Measurements from ENCODE around the gene HDAC7. TPM values are rescaled to one million over a fixed set of nuclear protein-coding genes. Genes with fewer than 3 reads are reported as not detected.
A peak's percentile ranks its signal among the peaks of the same experiment; 100 is the strongest.

The HDAC7 gene
- total RNA-seq, 1 experiment from 2014 or later: 71.2 TPM

DNA sequence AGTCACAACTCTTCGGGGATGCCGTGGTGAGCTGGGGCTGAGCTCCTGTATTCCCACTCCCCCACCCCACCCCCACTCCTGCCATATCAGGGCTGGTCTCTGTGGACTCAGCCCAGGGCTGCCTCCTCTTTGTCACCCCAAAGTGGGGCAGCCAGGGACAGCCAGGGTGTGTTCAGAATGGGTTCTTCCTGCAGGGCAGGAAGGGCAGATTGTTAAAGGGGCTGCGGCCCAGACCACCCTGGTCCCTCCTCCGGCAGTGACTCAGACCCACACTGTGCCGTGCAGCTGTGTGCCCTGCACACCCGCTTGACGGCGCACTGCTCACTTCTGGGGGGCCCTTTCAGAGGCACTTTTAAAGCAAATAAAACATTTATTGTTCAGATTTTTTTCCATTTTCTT, 37.3 kb downstream of the HDAC7 start:
- H3K4me1 ChIP-seq: no peaks in the 10 kb centered on the region; the same call in 1 of the 2 replicates
- BruUV-seq (replicated peaks): no TSS peak
- no peak overlapping the region for H3K4me3 ChIP-seq (ENCODE audit: low read depth, low read length)
- H3K4me1 Mint-ChIP-seq (ENCODE audit: low read depth, unreplicated experiment): no peaks in the 10 kb centered on the region
- TF ChIP-seq, protein P1, sequence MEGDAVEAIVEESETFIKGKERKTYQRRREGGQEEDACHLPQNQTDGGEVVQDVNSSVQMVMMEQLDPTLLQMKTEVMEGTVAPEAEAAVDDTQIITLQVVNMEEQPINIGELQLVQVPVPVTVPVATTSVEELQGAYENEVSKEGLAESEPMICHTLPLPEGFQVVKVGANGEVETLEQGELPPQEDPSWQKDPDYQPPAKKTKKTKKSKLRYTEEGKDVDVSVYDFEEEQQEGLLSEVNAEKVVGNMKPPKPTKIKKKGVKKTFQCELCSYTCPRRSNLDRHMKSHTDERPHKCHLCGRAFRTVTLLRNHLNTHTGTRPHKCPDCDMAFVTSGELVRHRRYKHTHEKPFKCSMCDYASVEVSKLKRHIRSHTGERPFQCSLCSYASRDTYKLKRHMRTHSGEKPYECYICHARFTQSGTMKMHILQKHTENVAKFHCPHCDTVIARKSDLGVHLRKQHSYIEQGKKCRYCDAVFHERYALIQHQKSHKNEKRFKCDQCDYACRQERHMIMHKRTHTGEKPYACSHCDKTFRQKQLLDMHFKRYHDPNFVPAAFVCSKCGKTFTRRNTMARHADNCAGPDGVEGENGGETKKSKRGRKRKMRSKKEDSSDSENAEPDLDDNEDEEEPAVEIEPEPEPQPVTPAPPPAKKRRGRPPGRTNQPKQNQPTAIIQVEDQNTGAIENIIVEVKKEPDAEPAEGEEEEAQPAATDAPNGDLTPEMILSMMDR (IDR thresholded peaks at IDR 0.05; ENCODE audit: insufficient read depth in 1 of 2, low read depth in 1 of 2, low read length in 1 of 2, severe bottlenecking in 1 of 2, unreplicated experiment in 1 of 2): no peak
- ChIA-PET CTCF (interaction anchor here (0.6 to 12.0 kb wide), 7 partner anchors 9 to 56 kb away, joined by 3 to 171 read pairs (median 3); no protein-coding TSS in a partner anchor), POLR2A (no interaction called here)
- intact Hi-C loops (cut with micrococcal nuclease; ENCODE audit: unreplicated experiment): no loop called here
- H3K9me3 ChIP-seq: no peaks in the 10 kb centered on the region
- no peak for DNase-seq
- peaks cover 72% of the 10 kb centered on the region for H3K36me3 Mint-ChIP-seq (ENCODE audit: insufficient read depth, unreplicated experiment)
- H3K36me3 ChIP-seq (ENCODE audit: control insufficient read depth, insufficient read depth, low read length): peaks cover 2% of the 10 kb centered on the region; the same call in 1 of the 2 replicates
- no peaks in the 10 kb centered on the region for H3K27me3 ChIP-seq (replicated peaks; ENCODE audit: control insufficient read depth, insufficient read depth, low read length)
- H3K27ac Mint-ChIP-seq (ENCODE audit: unreplicated experiment): no peak overlapping the region
- H3K27me3 Mint-ChIP-seq (ENCODE audit: insufficient read depth, unreplicated experiment): no peaks in the 10 kb centered on the region
- no peaks in the 10 kb centered on the region for H3K9me3 Mint-ChIP-seq (ENCODE audit: unreplicated experiment)
- H3K4me3 Mint-ChIP-seq (ENCODE audit: unreplicated experiment): no peak overlapping the region

DNA sequence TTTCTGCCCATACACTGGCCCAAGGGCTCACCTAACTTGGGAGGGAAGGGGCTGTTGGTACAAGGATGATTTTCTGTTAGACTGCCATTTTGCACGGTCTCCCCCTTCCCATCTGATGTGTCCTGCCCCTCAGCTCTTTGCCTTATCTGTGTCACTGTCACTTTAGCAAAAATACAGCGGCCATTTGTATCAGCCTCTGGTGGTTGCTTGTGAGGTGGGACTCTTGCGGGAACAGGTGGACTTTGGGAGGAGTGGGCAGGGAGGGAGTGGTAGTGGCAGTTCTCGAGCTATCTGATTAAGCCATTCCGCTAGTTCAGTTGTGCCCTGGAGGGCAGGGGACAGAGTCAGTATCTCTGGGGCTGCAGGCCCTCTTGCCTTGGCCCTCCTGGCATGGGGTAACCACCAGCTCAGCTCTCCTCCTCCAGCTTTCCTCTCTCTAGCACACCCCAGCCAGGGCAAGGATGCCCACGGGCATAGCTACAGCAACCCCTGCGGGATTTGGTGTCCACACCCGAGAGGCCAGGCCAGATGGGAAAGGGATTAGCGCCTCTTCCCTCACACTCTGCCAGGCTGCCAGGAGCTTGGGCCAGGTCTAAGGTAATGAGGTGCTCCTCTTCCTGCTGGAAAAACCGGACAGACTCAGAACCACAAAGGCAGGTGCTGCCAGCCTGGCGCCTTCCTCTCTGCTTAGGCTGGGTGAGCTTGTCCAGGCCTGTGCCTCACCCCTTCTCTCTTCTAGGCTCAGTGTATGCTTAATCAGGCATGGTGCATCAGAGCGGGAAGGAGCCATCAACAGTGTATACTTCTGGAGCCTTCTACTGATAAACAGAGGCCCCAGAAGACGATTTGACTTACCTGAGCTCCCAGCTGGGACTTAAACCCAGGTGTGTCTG, 38.0 kb downstream of the HDAC7 start:
- no peaks in the 10 kb centered on the region for H3K9me3 ChIP-seq
- H3K27me3 Mint-ChIP-seq (ENCODE audit: insufficient read depth, unreplicated experiment): no peaks in the 10 kb centered on the region
- no peak overlapping the region for H3K27ac Mint-ChIP-seq (ENCODE audit: unreplicated experiment)
- POLR2A ChIA-PET: no interaction called here
- no peak overlapping the region for H3K4me3 Mint-ChIP-seq (ENCODE audit: unreplicated experiment)
- TF ChIP-seq, protein P1 (IDR thresholded peaks at IDR 0.05; ENCODE audit: insufficient read depth in 1 of 2, low read depth in 1 of 2, low read length in 1 of 2, severe bottlenecking in 1 of 2, unreplicated experiment in 1 of 2): no peak
- H3K9me3 Mint-ChIP-seq (ENCODE audit: unreplicated experiment): no peaks in the 10 kb centered on the region
- no peaks in the 10 kb centered on the region; the same call in 1 of the 2 replicates for H3K36me3 ChIP-seq (ENCODE audit: control insufficient read depth, insufficient read depth, low read length)
- peaks cover 66% of the 10 kb centered on the region for H3K36me3 Mint-ChIP-seq (ENCODE audit: insufficient read depth, unreplicated experiment)
- DNase-seq: no peak
- no peak overlapping the region for H3K4me3 ChIP-seq (ENCODE audit: low read depth, low read length)
- H3K4me1 Mint-ChIP-seq (ENCODE audit: low read depth, unreplicated experiment): peaks cover 4% of the 10 kb centered on the region
- peaks cover 1% of the 10 kb centered on the region; the same call in 1 of the 2 replicates for H3K4me1 ChIP-seq
- H3K27me3 ChIP-seq (replicated peaks; ENCODE audit: control insufficient read depth, insufficient read depth, low read length): no peaks in the 10 kb centered on the region
- CTCF ChIA-PET: interaction anchor here (0.6 to 12.0 kb wide), 7 partner anchors 10 to 57 kb away, joined by 3 to 171 read pairs (median 3); no protein-coding TSS in a partner anchor
- intact Hi-C loops (cut with micrococcal nuclease; ENCODE audit: unreplicated experiment): no loop called here
- no TSS peak for BruUV-seq (replicated peaks)

DNA sequence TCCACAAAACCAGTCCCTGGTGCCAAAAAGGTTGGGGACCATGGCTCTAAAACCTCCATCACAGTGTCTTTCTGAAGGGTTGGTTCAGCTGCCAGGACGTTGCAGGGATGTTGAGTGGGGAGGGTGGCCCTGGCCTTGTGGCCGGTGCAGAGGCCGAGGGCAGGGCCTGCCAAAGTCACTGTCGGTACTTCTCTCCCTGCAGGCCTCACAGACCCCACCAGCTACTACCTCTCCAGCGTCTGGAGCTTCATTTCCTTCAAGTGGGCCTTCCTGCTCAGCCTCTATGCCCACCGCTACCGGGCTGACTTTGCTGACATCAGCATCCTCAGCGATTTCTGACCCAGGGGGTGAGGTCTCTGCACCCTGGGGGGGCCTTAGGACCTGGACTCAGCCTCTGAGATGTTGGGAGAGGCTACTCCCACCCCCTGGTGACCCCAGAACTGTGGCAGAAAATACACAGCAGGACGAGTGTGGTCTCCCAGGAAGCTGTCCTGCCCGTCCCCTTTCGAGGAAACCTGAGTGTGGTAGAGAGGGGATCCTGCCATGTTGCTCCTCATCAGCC, 39.7 kb downstream of the HDAC7 start:
- intact Hi-C loops (cut with micrococcal nuclease; ENCODE audit: unreplicated experiment): loop anchor here (1.0 kb wide), 4 partner anchors 36 to 128 kb away; no protein-coding TSS in a partner anchor
- Mint-ChIP-seq H3K27me3 (ENCODE audit: insufficient read depth, unreplicated experiment) (no peaks in the 10 kb centered on the region), H3K4me3 (ENCODE audit: unreplicated experiment) (no peak overlapping the region), H3K36me3 (ENCODE audit: insufficient read depth, unreplicated experiment) (peaks cover 51% of the 10 kb centered on the region), H3K4me1 (ENCODE audit: low read depth, unreplicated experiment) (peaks cover 19% of the 10 kb centered on the region), H3K9me3 (ENCODE audit: unreplicated experiment) (no peaks in the 10 kb centered on the region), H3K27ac (ENCODE audit: unreplicated experiment) (no peak overlapping the region)
- DNase-seq: no peak
- POLR2A ChIA-PET: no interaction called here
- Histone ChIP-seq H3K4me1 (peaks cover 9% of the 10 kb centered on the region; the same call in 1 of the 2 replicates), H3K36me3 (ENCODE audit: control insufficient read depth, insufficient read depth, low read length) (no peaks in the 10 kb centered on the region; the same call in 1 of the 2 replicates), H3K9me3 (no peaks in the 10 kb centered on the region), H3K4me3 (ENCODE audit: low read depth, low read length) (no peak overlapping the region), H3K27me3 (replicated peaks; ENCODE audit: control insufficient read depth, insufficient read depth, low read length) (no peaks in the 10 kb centered on the region)
- TF ChIP-seq, protein P1 (IDR thresholded peaks at IDR 0.05; ENCODE audit: insufficient read depth in 1 of 2, low read depth in 1 of 2, low read length in 1 of 2, severe bottlenecking in 1 of 2, unreplicated experiment in 1 of 2): no peak
- CTCF ChIA-PET: interaction anchor here (0.6 to 12.0 kb wide), 7 partner anchors 11 to 125 kb away, joined by 3 to 171 read pairs (median 6); no protein-coding TSS in a partner anchor
- TSS peak; percentile 2 for BruUV-seq (replicated peaks)

Measured in Caco-2 (cell line).